Right renal pelvis (tissue), 4 donors: ENCODE data around the gene QSOX1. TPM values are rescaled to one million over a fixed set of nuclear protein-coding genes. Genes with fewer than 3 reads are reported as not detected.

Source experiments
- DNase-seq, 4 donors: peaks; one replicate each; pipeline ENCODE4 v3.0.0-alpha.2; 2013; ENCODE audit warnings: low read depth in 4 of 4, low spot score in 3 of 4, missing footprints in 1 of 4
- polyA plus RNA-seq, 4 donors: library from polyadenylated mRNA; unstranded; fragments of 120-200 nt; gene quantifications; one replicate each; pipeline ENCODE4 v1.2.1, GENCODE V29; 2013; ENCODE audit not compliant: insufficient read length in 4 of 4

QSOX1 gene
- polyA plus RNA-seq, 4 donors = 59.0 to 75.9 (median 63.5) TPM

- DNase-seq = no peak
Observed at GRCh38 chr1:180167721-180168467, 13.2 kb downstream of the QSOX1 start.

- no peak for DNase-seq
Observed at GRCh38 chr1:180168786-180169639, 14.3 kb downstream of the QSOX1 start.

- no peak for DNase-seq
Observed at GRCh38 chr1:180169640-180170195, 15.0 kb downstream of the QSOX1 start.

GRCh38 chr1:180170546-180171151, 16.0 kb downstream of the QSOX1 start:
- no peak for DNase-seq

GRCh38 chr1:180171691-180172090, 17.0 kb downstream of the QSOX1 start:
- DNase-seq = no peak

- no peak for DNase-seq
Observed at GRCh38 chr1:180173451-180173850, 18.8 kb downstream of the QSOX1 start.

- no peak for DNase-seq
Observed at GRCh38 chr1:180173952-180174351, 19.3 kb downstream of the QSOX1 start.

- no peak for DNase-seq
Observed at GRCh38 chr1:180175291-180175690, 20.6 kb downstream of the QSOX1 start.

- no peak for DNase-seq
Observed at GRCh38 chr1:180175806-180176205, 21.1 kb downstream of the QSOX1 start.

GRCh38 chr1:180176965-180177364, 22.3 kb downstream of the QSOX1 start:
- no peak for DNase-seq

- DNase-seq = no peak
Observed at GRCh38 chr1:180177931-180178330, 23.3 kb downstream of the QSOX1 start.

GRCh38 chr1:180178511-180179161, 24.0 kb downstream of the QSOX1 start:
- no peak for DNase-seq

- DNase-seq = no peak
Observed at GRCh38 chr1:180179162-180179957, 24.7 kb downstream of the QSOX1 start.

GRCh38 chr1:180181048-180181447, 26.4 kb downstream of the QSOX1 start:
- no peak for DNase-seq

GRCh38 chr1:180181996-180182642, 27.4 kb downstream of the QSOX1 start:
- DNase-seq = no peak

- DNase-seq = no peak
Observed at GRCh38 chr1:180182643-180183311, 28.1 kb downstream of the QSOX1 start.

- no peak for DNase-seq
Observed at GRCh38 chr1:180183426-180183825, 28.8 kb downstream of the QSOX1 start.

- DNase-seq = no peak
Observed at GRCh38 chr1:180184041-180184440, 29.4 kb downstream of the QSOX1 start.

GRCh38 chr1:180185281-180185680, 30.6 kb downstream of the QSOX1 start:
- DNase-seq = no peak
